MV-4-11 (cell line): ENCODE results near the gene BPIFA2.
"Not testable (repeated sequence)": the region's sequence is repeated elsewhere in the genome, so short reads cannot be mapped to it uniquely, and the experiment has no call there.

ENCODE experiments used
- DNase-seq: peaks from one replicate; lab custom pipeline; 2025; lab: John Stamatoyannopoulos, UW

BPIFA2 gene, protein sequence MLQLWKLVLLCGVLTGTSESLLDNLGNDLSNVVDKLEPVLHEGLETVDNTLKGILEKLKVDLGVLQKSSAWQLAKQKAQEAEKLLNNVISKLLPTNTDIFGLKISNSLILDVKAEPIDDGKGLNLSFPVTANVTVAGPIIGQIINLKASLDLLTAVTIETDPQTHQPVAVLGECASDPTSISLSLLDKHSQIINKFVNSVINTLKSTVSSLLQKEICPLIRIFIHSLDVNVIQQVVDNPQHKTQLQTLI

DNA sequence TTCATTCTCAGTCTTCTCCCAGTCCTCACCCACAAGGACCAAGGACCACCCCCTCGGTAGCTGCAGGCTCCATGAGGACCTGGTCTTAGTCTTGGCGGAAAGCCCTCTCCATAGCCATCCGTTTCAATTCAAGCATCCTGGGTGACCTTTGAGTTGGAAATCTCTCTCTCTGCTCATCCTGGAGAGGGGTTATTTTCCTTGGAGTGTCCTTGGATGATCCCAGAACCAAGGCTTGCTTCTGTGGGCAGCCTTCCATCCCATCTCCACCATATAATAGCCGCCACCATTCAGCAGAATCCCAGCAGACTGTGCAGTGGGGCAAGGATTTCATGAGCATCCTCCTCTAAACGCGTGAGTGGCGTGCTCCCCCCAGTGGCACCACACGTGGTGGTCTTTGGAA is at the start of gene BPIFA2:
TSS of gene BPIFA2 (plus strand) at position 301 of the 400 bp plus-strand sequence. CDS start 987 bp downstream, outside the sequence.
- DNase-seq: no peak

DNA sequence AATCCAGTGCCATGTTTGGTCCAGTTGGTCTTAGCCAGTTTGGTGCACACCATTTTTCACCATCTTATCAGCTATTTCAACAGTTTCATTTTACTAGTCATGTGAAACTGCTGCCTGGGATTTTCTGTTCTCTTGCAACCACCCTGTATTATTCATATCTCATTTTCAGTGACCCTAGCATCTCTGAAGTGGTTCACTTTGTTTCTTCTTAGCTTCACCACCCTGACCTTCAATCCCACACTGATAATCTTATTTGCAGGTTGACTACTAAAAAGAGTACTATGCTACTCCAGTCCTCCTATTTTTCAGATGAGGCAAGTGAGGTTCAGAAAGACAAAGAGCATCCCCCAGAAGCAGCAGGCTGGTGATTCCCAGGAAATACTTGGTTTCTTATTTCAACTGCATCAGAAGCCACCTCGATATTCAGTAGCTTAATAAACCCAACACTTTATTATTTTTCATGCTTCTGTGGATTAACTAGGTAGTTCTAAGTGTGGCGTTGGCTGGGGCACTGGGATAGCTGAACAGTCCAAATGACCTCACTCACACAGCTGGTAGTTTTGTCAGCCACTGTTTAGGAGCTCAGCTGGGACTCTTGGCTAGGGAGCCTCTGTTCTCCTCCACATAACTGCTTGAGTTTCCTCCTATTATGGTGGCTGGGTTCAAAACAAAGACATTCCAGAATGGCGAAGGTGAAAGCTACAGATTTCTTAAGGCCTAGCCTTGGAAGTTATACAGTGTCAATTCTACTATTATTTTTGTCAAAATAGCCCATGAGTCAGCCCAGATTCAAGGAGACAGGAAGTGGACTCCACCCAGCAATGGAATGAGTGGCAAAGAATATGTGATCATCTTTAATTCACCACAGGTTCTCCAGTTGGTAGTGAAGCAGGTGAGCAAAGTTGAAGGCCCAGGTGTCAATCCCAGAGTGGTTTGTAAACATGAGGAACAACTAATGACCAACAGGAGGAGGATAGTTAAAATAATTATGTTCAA is 47.9 kb upstream of the BPIFA2 start:
- no peak for DNase-seq

DNA sequence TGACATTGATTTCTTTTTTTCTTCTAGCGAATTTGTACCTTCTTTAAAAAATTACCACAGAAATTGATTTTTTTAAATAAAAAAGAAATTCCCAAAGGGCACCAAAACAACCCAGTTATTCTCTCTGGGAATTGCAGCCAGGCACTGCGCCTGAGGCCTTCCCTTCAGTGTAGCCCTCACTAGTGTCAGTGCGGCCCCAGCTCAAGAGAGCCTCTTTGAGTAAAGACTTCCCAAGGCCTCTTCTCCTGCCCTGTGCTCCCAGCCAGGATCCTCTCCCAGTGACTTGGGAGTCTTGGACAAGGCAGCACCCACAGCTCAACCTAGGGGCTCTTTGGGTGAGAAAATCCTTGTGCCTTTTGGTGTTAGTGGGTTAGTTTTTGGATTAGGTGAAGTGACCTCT is 47.0 kb upstream of the BPIFA2 start:
- DNase-seq: no peak

DNA sequence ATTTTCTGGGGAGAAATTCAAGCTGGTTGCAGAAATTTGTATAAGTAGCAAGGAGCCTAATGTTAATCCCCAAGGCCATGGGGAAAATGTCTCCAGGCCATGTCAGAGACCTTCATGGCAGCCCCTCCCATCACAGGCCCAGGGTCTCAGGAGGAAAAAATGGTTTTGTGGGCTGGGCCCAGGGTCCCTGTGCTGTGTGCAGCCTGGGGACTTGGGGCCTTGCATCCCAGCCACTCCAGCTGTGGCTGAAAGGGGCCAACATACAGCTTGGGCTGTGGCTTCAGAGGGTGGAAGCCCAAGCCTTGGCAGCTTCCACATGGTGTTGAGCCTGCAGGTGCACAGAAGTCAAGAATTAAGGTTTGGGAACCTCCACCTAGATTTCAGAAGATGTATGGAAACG is 45.7 kb upstream of the BPIFA2 start:
- DNase-seq: not testable (repeated sequence)

DNA sequence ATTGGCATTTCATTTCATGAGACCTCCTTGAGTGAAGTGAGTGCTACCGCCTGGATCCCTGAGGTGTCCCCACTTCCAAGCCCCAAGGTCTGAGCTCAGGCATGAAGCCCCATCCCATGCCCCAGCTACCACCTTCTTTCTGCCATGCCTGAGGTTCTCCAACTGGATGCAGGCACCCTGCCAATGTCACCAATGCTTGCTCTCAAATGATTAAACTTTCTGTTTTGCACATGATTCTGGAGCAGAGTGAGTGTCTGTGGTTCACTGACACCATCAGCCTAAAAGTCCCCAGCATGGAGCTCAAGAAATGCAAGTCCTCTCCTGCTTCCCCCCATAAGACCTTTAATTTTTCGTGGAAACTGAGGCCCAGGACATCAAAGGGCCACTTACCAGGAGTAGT is 43.7 kb upstream of the BPIFA2 start:
- DNase-seq: no peak

DNA sequence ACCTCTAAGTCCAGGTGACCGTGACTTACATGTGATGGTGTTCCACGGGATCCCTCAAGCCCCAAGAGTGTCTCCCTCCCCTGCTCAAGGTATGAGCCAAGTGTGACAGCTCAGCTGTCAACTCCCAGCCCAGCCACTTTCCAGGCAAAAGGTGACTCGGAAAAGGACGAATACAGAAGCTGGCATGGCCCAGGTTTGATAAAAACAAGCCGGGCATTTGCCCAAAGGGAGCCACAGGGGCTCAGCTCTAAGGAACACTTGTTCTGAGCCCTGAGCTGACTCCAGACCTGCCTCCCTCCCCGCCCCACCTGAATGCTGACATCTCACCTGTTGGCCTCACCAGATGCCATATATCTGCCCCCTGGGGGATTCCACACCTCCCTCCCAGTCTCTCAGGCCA is 43.0 kb upstream of the BPIFA2 start:
- no peak for DNase-seq

DNA sequence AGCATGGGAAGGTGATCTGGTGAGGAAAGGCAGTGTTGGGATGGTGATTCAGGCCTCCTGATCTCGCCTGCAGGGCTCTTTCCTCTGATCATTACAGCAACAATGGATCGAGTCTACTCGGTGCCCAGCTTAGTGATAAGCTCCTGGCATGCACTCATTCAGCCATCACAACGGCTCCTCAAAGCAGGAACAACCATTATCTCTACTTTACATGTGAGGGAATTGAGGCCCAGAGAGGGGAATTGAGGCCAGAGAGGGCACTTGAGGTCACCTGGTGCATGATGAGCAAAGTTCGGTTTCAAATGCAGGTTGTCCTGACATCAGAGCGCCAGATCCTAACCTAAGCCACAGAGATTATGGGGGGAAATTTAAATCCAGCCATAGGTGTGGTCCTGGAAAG is 42.0 kb upstream of the BPIFA2 start:
- no peak for DNase-seq

DNA sequence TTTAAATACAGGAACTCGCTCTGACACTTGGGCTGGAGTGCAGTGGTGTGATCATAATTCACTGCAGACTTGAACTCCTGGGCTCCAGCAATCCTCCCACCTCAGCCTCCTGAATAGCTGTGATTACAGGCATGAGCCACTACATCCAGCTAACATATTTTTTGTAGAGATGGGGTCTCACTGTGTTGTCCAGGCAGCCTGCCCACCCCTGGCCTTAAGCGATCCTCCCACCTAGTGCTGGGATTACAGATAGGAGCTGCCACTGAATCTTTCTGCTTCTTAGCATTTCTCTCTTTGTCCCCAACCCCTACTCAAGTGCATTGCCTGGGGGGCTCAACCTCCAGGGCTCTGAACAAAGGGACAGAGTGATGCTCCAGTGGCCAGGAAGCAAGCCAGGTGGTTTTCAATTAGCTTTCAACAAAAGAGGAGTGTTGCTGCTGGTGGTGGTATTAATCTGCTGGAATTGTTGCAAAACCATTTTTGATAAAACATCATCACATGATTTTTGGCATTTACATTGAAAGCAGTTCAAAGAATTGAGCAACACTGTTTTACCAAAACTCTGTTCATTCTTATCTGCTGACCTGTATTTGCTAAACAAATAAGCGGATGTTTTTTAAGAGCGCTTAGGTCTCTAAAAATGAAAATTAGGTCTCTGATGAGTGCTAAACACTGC is 40.4 kb upstream of the BPIFA2 start:
- DNase-seq: no peak

DNA sequence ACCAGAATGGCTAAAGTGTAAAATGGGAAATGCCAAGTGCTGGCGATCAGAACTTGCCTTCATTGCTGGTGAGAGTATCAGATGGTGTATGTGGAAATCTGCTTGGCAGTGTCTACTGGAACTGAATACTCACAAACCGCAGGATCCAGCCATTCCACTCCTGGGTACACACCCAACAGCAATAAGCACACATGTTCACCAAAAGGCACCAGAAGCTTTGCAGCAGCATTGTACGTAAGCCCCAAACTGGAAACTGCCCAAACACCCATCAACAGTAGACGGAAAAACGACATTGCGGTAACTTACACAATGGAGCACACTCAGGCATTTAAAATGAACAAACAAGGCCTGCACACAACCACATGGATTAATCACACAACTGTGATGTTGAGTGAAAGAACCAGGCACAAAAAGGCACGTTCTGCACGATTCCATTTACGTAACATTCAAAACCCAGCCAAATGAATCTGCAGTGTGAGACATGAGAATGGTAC is 37.3 kb upstream of the BPIFA2 start:
- DNase-seq: no peak

DNA sequence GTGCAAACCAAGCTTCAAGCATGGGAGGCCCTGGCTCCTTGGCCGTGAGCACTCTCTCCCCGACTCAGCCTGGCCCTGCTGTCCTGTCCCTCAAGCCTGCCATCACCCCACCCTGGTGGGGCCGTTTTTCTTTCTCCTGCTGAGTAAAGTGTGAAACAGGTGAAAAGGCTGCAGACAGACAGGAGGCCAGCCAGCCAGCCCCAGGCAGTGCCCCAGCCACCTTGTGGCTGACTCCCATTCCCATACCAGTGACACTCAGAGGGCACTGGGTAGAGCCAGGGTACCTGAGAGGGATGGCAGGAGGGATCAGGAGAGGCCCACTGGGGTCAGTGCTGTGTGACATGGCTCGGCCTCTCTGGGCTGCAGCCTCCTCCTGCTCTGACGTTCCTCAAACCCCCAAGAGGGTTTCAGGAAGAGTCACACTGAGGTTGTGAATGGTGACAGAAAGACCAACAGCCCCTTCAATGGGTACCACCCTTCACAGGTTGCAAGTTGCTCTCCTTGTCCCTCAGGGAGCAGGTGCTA is 35.9 kb upstream of the BPIFA2 start:
- DNase-seq: no peak

DNA sequence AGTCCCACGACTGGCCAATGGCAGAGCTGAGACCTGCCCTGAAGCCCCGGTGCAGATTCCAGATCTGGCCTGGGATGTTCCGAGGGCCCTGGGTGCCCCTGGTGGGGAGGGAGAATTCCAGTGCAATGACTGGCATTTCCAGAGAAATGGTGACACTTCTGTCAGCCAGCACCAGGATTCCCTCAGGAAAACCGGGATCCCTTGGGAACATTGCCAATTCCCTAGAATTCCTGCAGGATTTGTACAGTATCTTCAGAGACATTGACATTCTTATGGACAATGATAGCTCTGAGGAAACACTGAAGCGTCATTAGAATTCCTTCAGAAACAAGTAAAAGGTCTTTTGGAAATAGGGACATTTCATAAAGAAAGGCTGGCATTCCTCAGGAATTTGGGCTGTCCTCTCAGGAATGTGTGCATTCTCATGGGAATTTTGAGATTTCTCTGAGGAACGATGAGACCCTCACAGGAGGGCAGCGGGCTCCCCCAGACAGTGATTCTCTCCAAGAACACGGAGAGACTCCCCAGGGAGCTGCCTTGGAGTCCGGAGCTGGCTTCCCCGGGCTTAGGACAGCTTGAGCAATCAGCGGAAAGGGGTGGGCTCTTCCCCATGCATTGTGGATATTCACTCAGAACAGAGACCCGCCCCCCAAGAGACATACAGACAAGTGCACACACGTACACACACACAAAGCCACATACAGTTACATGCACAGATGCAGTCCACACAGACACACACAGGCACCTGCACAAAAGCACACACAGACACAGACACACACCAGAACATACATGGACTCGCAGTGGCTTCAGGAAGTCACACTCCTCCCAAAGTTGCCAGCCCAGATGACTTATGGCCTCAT is 35.2 kb upstream of the BPIFA2 start:
- no peak for DNase-seq

DNA sequence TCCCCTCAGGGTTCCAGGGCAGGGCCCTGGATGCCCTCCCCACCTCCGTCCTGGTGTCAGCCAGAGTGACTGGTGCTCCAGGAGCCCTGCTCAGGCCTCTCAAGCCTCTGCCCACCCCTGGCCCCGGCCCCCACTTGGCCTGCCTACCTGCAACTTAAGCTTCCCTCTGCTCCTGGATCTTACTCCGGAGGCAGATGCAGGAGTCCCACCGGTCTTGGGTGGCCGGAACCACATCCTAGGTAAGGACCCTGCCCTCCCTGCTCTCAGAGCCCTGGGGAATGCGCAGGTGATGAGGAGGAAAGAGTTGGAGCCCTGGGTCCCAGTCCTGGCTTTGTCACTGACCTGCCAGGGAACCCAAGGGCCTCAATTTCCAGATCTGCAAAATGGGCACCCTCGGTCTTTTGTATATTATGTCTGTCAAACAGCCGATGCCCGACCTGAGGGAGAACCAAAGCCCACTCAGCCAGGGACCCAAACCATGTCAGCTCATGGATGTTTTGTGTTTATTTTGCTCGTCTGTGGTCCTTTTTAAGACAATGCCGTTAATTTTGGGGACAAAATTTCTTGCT is 34.5 kb upstream of the BPIFA2 start:
- DNase-seq: no peak

DNA sequence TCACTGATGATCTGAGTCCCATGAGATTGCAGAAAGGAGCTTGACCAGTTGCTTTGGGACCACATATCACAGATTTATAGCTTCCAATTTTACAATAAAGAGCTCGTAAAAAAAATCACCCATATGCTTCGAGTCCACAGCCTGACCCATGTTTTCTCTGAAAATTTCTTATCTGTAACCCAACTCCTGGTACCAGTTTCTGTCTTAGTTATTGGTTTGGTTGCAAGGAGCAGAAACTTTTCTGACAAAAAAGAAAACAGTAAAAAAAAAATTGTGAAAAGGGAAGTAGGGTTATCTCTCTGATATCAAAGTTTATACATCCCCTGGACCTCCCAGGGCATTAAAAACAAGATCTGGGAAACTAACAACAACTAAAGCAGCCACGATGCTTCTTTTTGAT is 30.8 kb upstream of the BPIFA2 start:
- no peak for DNase-seq

DNA sequence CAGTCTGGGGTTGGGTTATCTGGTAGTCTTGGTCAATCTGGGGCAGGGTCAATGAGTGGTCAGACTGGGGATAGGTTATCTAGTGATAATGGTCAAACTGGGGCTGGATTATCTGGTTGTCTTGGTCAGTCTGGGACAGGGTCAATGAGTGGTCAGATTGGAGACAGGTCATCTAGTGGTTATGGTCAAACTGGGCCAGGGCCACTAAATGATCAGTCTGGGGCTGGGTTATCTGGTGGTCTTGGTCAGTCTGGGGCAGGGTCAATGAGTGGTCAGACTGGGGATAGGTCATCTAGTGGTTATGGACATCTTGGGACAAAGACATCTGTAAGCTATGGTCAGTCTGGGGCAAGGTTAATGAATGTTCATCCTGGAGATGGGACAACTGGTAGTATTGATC is 28.5 kb upstream of the BPIFA2 start:
- no peak for DNase-seq

DNA sequence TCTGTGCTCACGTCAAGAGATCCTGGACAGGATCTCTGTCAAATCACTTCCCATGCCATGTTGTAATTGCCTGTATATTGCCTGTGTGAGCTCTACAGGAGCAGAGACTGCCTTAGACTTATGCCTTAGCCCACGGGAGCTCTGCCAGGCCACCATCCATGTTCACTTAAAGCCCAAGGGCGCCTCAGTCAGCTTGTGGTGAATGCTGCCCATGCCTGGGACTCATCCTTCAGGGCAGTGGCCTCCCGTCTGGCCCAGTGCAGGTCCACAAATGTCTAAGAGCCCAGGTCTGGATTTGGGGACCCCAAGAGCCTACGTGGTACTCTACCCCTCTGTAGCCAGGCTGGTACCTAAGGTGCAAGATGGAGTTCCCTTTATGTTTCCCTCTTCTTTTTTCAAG is 22.4 kb upstream of the BPIFA2 start:
- no peak for DNase-seq

DNA sequence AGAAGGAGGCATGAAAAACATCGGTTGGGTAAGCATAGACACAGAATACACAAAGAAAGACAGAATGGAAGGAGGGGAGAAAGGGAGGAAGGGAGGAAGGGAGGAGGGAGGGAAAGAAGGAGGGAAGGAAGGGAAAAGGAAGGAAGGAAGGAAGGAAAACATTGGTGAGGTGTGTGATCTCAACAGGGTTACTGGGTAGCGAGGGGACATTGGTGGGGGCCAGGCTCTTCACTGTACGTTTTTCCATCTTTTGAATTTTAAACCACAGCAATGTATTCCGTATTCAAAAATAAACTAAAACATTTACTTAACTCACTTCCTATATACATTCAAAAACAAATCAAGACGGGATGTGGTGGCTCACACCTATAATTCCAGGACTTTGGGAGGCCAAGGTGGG is 20.7 kb upstream of the BPIFA2 start:
- no peak for DNase-seq

DNA sequence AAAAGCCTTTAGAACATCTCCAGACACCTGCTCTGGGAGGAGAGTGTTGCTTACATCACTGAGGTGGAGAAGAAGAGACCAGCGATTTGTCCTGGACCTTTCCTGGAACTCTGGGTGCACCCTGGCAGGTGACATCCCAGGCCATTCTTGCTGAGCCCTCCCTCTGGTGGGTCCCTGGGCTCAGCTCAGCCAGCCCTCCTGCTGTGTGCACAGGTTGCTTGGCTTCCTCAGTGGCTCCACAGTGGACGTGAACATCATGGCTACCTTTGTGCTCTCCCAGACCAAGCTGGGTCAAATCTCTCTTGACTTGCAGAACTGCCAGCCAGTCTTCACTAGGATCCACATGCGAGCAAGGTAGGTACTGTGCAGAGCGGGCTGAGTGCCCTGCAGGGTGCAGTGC is 19.9 kb upstream of the BPIFA2 start:
- DNase-seq: no peak

DNA sequence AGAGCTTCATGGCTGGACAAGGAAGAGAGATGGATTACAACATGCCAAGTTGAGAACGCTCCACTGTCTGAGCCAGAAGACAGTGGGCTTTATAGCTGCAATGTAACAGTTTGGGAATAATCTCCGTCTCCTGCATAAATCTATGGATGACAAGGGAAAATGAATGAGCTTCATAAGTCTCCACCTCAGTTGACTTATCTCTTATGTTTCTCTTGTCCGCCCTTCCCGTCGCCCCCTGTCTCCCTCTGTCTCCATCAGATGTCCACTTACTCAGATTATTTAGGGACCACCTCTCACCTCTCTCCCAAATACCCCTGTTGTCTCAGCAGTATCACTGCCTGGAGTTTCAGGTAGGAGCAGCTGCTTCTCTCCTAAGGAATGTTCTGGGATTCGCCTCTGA is 13.7 kb upstream of the BPIFA2 start:
- no peak for DNase-seq

DNA sequence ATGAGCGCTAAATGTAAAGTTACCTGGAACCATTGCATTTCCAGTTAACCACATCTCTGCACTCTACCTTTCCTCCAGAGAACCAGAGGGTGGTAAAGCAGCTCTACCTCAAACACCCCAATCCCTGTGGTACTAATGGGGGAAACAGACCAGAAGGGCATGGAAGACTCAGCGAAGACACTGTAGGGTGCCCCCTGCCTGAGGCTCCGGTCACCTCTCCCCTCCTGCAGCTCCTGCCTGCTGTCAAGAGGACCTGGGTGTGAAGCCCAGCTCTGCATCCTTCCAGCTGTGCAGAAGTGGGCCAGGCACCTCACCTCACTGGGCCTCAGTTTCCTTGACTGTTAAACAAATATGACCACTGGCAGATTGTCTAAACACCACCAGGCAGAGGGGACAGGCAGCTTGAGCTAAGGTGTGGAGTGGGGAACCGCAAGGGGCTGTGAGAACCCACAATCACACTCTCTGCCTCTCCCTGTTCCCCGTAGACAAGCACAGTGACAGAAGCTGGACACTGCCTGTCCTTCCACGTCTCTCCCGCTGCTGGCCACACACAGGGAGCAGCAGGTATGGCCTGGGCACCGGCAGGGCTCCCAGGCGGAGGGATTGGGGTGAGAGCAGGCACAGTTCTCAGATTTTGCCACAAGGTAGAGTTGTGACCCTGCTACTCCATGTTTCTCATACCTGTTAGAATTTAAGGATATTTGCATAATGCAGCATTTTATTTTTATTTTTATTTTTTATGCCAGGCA is 9.1 kb upstream of the BPIFA2 start:
- DNase-seq: no peak

DNA sequence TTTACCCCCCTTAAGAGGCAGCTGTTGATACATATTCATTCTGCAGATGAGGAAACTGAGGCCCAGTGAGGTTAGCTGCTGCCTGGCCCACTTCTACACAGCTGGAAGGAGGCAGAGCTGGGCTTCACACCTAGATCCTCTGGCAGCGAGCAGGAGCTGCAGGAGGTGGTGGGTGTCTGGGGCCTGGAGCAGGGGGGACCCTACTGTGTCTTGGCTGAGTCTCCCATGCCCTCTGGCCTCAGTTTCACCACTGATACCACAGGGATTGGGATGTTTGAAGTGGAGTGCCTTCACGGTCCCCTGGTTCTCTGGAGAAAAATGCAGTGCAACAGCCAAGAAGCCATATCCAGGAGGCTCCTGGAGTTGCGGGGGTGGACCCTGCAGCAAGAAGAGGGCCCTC is 8.2 kb upstream of the BPIFA2 start:
- DNase-seq: no peak
